Endometrial microvascular endothelial cells (primary cell): ENCODE results near the gene STARD7. TPM values are rescaled to one million over a fixed set of nuclear protein-coding genes. Genes with fewer than 3 reads are reported as not detected.

Experiments used
- in situ Hi-C: cut with HindIII; loops from 2 replicates; pipeline ENCODE4 v1.10.0; 2017; ENCODE audit warnings: low sequenced_read_pairs, low pct_unique_long_range_greater_than_20kb; ENCODE audit errors: inconsistent ontology term
- total RNA-seq: library from RNA; depleted of rRNA; stranded (reverse); fragments of >200 nt; gene quantifications from one replicate; pipeline ENCODE4 v1.2.3, GENCODE V29; 2015; ENCODE audit errors: inconsistent ontology term

The STARD7 gene
- total RNA-seq, 1 donor from 2014 or later = 149 TPM

- in situ Hi-C loops = no loop called here
These were observed 3.6 kb downstream of the STARD7 start for GRCh38 chr2:96204836-96205624.

GRCh38 chr2:96203130-96204028, 5.2 kb downstream of the STARD7 start:
- in situ Hi-C loops = no loop called here

GRCh38 chr2:96202152-96202854, 6.3 kb downstream of the STARD7 start:
- in situ Hi-C loops = no loop called here

DNA sequence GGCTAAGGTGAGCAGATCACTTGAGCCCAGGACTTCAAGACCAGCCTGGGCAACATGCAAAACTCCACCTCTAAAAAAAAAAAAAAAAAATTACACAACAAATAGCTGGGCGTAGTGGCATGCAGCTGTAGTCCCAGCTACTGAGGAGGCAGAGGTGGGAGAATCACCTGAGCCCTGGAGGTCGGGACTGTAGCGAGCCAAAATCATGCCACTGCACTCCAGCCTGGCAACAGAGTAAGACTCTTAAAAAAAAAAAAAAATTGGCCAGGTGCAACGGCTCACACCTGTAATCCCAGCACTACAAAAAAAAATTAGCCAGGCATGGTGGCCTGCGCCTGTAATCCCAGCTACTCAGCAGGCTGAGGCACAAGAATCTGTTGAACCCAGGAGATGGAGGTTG, 7.3 kb downstream of the STARD7 start:
- in situ Hi-C loops = no loop called here

DNA sequence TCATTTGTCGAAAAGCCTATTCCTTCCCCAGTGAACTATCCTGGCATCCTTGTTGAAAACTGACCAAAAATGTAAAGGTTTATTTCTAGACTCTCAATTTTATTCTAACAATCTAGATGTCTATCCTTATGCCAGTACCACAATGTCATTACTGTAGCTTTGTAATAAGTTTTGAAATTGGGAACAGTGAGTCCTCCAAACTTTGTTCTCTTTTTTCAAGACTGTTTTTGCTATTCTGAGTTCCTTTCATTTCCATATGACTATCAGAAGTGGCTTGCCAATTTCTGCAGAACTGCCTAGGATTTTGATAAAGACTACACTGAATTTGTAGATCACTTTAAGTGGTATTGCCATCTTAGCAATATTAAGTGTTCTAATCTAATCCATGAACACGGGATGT, 9.7 kb downstream of the STARD7 start:
- in situ Hi-C loops = no loop called here

- in situ Hi-C loops = no loop called here
These were observed 10.9 kb downstream of the STARD7 start for GRCh38 chr2:96197546-96198255.

GRCh38 chr2:96195410-96196066, 13.1 kb downstream of the STARD7 start:
- in situ Hi-C loops = no loop called here

- in situ Hi-C loops = no loop called here
These were observed 16.5 kb downstream of the STARD7 start for GRCh38 chr2:96191937-96192670.

GRCh38 chr2:96188821-96189526, 19.7 kb downstream of the STARD7 start:
- in situ Hi-C loops = no loop called here

GRCh38 chr2:96186562-96186961, 22.1 kb downstream of the STARD7 start:
- in situ Hi-C loops = no loop called here

GRCh38 chr2:96185516-96185915, 23.1 kb downstream of the STARD7 start:
- in situ Hi-C loops = no loop called here

DNA sequence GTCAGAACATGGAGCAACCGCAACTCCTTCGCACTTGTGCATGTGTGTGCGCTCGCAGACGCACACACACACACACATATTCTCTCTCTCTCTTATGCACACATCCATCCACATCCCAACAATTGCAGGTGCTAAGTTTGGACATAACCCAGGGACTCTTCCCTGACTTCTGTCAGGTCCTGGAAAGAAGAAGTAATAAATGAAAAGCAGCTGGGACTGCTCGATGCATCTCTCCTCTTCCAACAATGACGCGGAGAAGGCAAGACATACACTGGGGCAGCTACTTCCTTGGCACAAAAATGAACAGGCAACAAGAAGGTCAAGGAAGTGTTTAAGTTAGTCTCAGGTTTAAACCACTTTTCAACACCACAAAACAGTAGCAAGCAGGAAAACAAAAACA, 23.6 kb downstream of the STARD7 start:
- in situ Hi-C loops = no loop called here

DNA sequence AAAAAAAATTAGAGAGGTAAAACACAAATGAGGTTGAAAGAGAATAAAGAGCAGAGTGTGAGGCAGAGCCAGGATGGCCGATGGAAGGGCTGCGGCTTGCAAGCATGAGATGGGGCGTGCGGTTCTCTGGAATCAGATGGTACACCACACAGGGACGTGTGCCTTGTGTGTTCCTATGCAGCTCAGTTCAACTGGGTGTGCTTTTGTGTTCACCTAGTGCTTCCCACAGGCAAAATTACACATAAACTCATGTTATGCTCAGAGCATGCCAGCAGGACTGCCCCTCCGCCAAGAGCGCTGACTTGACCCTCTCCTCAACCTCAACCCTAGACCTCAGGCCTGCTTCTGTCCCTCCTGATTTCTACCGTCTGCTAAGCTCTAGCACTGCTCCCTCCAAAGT, 24.4 kb downstream of the STARD7 start:
- in situ Hi-C loops = no loop called here

- in situ Hi-C loops = no loop called here
These were observed 27.1 kb downstream of the STARD7 start for GRCh38 chr2:96181529-96181928.

DNA sequence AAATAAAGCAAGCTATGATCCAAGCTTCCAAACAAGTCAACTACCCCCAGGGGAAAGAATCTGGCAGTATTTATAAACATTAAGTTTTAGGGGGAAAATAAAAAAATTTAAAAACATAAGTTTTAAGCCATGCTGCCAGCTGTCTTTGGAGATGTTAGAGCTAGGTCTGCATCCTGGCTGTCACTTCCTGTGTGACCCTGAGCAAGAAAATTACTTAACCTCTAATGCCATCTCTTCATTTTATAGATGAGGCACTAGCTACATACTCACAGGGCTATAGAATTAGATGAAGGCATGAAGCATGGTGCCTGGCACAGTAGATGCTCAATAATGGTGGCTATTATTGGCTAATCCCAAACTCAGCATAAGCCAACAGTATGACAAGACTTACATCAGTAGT, 28.1 kb downstream of the STARD7 start:
- in situ Hi-C loops = no loop called here

GRCh38 chr2:96180002-96180401, 28.6 kb downstream of the STARD7 start:
- in situ Hi-C loops = no loop called here

DNA sequence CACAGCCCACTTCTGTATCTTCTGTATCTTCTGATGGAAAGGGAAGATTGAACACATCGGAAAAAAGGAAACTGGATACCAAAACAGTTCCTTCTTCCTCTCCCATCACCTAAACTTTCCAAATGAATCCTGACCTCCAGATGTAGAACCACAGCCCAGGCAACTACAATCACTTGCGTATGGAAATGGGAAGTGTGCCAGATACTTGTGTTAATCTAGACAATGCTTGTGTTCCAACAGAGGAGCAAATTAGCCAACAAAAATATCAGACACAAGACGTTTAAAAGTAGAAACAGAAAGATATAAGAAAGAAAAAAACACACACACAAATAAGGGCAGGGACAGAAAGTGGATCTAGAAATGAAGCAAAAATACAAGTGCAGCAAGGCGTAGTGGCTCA, 32.0 kb downstream of the STARD7 start:
- in situ Hi-C loops = no loop called here
